GM19438 (cell line): ENCODE data around the gene CNTN6.
"Not testable (repeated sequence)": the region's sequence is repeated elsewhere in the genome, so short reads cannot be mapped to it uniquely, and the experiment has no call there.

Source experiments
- ATAC-seq: cut with Tn5 transposase; IDR thresholded peaks from one replicate; pipeline ENCODE4 v1.9.1; 2021; ENCODE audit warnings: low read depth; ENCODE audit not compliant: unreplicated experiment

Gene CNTN6

DNA sequence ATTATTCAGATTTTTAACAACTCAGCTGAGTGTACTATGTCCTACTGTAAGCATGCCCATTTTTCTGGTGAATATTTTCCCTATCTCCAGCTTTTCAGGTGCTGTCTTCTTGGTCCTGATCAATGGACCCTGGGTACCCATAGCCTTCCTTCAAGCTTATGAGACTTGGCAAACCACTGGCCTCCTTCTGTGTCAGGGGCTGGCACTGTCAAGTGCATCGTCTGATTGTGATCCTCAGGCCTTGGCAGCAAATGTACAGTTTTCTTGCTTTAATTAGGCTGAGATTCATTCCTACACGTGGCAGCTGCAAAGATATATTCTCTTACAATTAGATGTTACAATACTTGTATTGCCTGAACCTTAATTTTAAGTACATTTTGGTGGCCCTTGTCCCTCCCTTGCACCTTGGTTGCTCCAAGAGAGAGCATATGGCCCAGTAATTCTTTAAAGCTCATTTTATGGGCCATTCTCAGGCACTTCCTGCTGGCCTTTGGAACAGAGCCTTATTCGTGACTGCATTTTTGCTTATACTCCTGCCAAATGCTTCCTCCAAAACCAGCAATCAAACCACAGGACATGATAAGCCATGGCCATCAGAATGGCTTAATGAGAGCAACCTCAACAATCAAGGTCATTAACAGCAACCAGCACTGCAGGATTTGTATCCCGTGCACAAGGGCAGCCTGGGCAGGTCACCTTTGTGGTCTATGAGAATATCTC is 179.9 kb downstream of the CNTN6 start:
- no peak for ATAC-seq

DNA sequence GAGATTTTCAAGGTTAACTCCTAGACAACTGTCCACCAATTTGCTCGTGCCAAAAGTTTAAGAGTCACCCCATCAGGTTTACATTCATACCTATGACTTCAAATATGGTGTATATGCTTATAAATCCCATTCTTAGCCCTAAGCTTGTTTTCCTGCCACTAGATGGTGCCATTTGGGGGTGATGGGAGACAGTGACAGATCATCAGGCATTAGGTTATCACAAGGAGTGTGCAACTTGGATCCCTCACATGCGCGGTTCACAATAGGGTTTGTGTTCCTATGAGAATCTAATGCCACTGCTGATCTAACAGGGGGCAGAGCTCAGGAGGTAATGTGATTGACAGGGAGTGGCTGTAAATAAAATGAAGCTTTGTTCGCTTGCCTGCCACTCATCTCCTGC is 182.7 kb downstream of the CNTN6 start:
- ATAC-seq, result no peak

DNA sequence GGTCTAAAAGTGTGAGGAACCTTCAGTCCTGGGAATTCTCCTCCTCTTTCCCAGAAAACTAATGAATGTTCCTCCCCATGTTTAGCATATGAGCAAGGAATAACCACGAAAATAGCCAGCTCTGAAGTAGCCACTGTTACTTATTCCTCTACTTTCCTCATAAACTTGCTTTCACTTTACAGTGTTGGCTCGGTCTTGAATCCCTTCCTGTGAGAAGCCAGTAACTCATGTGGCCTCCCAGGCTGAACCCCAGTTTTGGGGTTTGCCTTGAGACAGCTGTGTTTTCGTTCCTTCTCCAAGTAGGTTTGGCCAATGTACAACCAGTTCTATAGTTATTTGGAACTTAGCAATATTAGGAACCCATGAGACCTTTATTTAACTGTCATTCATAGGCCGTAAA is 195.0 kb downstream of the CNTN6 start:
- ATAC-seq, result no peak

DNA sequence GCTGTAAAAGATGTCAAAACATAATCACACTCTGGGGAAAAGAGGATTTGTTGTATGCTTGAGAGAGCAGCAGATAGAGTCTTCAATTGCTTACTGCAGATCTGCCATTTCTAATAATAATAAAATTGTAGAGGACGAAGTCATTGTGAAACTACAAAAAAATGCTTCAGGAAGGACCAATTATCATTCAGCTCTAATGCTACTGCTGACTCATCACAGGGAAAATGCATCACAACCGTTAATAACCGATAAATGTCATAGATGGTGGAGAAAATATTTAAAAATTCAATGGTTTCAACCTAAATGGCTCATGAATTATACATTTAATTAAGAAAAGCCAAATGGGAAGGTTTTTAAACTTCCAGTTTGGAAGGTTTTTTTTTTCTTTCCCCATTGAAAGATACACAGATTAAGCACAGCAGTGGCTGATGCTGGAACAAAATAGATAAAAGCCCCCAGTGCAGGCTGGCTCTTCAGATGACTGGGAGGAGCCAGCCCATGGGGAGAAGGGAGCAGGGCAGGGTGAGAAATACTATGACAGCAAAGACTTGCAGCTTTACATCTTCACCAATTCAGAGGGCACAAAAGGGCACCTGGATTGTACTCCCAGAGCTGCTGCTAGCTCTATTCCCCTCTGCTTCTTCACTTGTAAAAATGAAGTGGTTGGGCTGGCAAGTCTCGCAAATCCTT is 196.1 kb downstream of the CNTN6 start:
- no peak for ATAC-seq

DNA sequence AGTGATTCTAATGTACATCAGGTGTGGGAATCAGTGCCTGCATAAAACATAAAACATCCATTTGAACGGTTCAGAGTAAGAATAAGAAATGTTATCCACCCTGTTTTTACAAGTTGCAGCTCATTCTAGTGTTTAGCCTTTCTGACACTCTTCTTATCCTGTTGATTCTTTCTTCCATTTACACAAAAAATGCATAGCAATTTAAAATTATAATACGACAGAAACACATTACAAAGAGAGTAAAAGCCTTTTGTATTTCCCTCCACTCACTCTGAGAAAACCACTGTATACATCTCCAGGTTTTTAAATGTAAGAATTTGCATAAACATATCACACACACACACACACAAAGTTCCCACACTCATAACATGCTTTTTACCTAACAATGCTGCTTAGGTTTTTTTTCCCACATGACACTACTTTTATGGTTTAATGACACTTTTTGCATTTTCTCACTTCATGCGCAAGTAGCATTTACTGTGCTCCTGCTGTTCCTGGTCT is 199.8 kb downstream of the CNTN6 start:
- ATAC-seq, result no peak

DNA sequence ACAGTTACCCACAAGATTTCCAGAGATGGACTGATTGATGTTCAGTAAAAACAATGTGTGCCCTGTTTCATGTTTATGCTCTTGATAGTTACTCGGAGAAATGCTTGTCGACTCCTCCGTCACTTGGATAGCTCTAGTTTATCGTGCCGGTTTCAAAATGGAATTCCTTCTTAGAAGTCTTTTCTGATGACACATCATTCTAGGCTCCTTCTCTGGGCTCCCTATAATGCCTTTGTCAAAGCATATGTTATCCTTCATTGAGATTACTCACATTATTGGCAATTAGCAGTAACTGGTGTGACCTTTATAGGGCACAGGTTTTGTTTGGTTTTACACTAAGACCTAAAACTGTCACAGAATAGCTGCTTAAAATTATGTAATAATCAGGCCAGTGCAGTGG is 201.8 kb downstream of the CNTN6 start:
- no peak for ATAC-seq

DNA sequence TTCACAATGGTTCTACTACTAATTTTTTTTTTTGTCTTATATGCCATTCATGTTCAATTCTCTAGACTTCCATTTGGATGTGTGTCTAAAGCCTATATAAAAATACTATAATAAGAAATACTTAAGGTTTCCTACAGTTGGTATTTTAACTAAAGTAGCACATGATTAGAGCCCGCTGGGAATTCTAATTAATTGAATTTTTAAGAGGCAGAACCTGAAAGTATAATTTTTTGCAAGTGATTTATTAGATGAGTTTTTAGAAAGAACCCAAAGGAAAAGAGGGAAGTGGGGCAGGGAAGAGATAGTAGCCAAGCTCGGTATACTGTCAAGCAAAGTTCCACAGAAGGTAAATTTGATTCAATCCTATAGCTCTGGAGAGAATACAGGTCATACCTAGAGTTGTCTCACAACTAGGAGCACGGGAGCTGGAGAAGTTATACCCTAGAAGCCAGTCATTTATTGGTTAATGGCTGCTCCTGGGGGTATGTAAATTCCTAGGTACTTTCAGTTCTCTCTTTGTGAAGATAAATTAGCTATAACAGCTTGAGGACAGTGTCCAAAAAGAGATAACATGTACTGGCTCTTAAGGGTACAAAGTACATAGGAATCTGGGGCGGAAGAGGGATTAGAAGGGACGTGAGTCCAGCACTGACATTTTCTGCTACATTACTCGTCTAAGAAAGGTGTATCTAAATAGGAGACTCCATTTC is 225.6 kb downstream of the CNTN6 start:
- no peak for ATAC-seq

DNA sequence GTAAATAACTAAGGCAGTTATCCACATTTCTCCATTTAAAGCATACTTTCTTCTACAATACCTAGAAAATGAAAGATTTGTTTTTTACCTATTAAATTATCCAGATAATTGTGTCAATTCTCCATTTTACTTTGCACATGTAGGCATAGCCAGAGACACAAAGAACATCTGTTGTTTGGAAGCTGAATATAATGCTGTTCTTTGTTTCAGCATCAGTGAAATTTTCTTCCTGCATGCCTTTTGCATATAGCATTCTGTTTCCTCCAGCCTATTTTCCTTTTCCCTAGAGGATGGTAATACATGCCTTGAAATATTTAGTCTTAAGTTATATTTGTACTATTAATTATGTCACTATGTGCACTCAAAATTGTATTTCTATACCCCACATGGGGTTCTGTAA is 233.7 kb downstream of the CNTN6 start:
- ATAC-seq, result no peak

DNA sequence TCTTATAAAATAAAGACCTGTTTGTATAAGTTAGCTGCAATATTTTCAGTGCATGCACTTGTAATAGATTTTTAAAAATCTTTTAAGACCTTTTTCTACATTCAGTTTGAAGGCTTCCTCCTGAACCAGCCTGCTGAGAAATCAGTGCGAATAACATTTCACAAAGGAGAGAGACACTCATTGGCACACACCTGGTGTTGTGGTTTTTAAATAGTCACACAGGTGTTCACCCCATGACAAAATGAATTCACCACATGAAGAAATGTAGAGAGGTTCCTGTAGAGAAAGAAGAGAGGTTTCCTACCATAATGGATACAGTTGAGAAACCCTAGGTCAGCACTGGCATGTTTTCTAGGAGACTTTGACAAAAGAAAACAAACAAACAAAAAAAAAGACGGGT is 237.3 kb downstream of the CNTN6 start:
- ATAC-seq, result no peak

DNA sequence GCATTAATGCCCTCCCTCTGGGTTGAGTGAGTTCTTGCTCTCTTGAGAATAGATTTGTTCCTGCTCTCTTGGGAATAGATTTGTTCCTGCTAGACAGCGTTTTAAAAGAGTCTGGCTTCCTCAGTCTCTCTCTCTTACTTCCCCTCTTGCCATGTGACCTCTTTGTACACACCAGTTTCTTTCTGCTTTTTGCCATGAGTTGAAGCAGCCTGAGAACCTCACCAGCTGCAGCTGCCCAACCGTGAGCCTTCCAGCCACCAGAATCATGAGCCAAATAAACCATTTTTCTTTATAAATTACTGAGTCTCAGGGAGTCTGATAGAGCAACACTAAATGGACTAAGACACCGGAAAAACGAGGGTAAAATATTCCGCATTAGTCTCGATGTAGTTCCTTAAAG is 253.6 kb downstream of the CNTN6 start:
- no peak for ATAC-seq

DNA sequence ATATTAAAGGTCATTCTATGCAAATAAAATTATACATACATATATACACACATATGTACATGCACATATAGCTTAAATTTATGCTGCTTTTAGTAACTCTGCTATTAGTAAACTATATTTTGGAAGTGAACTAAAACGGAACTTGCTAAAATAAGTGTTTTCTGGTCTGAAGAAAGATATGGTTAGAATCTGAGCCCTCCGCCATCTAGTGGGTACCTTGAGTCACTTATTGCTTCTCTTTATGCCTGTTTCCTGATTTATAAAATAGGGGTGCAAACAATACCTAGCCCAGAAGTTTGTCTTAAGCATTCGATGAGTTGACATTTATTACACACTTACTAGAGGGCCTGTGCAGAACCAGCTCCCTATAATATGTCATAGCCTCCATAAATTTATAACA is 255.7 kb downstream of the CNTN6 start:
- ATAC-seq, result no peak

DNA sequence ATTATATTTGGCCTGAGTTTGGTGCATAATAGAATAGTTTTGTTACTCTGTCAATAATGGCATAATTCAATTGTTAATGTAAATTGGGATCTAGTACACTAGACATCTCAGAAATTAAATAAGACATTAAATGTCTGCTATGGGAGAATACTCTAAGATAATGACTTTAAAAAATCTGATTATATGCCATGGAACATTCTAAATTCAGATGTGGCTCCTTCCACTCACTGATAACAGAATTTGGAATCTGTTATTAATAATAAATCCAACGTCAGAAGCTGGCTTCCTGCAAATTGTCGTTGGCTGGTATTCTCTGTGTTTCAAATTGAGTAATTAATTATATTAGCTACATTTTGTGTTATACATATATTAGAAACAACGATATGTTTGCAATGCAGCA is 258.1 kb downstream of the CNTN6 start:
- no peak for ATAC-seq

DNA sequence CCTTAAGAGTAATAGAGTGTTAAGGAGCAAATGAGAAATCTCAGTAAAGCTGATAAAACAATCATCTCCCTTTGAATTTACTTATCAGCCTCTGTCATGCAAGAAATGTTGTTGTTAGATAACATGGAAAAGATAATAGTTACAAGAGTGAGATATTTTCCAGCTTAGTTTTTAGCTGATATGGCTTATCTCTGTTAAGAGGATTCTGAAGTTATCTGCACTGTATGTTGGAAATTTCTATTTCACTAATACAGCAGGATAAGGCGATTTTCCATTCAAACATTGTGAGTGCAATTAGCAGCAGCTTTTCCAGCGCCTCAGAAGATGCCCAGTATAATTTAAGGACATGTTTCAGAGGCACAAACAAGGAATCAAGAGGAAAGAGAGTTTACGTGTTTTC is 262.9 kb downstream of the CNTN6 start:
- ATAC-seq, result no peak

DNA sequence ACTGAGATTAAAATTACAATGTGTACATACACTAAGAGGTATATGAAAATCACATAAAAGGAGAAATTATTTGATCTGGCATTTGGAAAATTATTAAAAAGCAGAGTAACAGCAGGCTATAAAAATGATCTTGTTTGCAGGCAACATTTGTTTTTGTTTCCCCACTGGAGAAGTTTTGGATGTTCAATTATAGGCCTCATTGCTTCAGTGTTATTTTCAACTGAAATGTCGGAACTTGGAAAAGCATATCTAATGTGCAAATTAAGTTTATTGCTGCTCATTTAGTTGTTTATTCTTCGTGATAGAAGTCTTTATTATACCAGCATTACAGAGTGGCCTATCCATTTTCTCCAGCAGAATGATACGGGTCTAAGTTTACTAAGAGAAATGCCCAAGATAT is 263.3 kb downstream of the CNTN6 start:
- ATAC-seq, result no peak

DNA sequence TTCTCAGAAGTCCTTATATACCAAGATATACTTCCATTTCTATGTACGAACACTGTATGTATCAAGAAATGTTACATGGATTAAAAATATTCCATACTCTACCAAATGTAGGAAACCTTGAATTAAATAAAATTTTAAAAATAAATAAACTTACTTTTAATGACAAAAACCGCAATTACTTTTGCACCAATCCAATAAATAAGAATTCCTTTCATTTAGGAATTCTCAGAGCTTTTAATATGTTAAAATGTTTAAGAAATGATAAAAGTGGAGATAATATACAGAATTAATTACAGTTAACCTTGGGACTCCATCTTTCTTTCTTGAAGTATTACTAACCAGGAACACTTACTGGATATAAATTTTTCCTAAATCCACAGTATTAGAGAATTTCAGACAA is 272.7 kb downstream of the CNTN6 start:
- ATAC-seq, result no peak

DNA sequence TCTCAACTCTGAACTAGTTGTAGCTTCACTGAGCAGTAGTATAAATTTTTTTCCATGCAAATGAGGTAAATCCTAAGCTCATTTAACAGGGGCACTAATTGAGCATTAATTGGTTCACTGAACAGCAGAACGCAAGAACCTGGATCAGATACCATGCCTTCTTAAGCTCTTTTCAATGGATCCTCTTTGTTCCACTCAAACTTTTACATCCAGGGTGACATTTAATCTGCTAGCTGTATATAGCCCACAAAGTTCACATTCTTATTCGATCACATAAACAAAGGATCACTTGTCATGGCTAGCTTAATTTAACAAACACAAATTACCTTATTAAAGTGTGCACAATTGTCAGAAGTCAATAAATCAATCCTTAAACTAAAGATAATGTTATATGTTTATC is 281.6 kb downstream of the CNTN6 start:
- ATAC-seq, result no peak

DNA sequence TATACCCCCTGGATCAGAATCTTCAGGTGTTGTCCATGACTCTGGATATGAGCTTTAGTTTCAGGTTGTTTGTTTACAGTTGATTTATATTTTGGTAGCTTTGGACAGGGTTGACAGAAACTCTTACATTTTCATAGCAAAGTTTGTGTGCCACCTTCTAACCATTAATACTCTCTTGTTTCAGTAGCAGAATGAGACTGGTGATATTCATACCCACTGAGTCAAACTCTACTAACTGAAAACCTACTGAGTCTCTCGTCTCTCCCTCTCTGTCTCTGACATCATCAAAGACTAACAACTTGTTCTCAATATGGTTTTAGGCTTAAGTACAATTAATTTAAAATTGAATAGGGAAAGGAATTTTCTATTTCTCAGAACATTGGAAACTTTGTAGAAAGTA is 282.3 kb downstream of the CNTN6 start:
- ATAC-seq, result no peak

DNA sequence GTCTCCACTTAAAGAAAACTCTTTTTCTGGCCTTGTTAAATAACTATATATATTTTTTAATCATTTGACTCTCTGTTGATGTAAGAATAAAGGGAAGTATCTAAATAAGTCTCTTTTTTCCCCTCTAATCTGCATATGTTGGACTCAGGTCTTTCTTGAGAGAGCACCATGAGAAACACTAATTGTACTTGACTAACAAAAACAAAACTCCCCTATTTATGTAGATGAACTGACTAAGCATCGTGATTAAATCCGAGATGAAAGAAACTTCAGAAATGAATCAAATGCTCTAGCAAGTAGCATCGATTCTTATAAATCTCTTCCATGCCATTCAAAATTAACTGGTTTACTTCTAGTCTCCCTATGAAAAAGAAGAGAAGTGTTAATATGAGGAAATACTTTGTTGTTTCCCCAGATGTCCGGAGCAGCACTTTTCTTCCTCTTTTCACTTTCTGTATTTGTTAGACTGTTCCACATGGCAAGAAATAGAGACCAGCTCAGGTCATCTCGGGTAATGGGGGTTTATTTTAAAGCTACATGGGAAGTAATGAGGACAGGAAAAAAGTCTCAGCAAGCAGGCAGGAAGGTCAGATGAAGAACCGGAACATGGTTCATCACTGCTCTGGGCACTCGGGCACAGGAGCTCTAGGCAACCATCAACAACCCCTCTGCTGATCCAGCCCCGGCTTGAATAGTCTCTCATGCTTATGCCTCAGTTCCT is 288.3 kb downstream of the CNTN6 start:
- ATAC-seq, result peak; percentile 85

DNA sequence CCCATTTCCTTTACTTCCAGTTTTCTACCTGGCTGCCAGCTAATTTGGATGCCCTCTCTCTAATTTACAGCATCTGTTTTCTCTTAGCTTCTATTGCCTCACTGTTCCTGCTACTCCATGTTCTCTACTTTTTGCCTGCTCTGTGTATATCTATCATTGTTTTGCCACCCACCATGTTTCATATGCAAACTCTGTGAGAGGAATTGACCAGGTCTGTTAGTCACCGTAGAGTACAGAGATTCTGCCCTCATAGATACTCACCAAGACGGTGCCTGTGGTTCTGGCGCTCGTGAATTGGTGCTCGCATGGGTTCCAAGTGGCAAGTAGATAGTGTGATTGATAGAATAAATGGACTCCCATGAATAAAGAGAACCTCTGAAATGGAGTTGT is 288.8 kb downstream of the CNTN6 start:
- peak; percentile 35 for ATAC-seq

DNA sequence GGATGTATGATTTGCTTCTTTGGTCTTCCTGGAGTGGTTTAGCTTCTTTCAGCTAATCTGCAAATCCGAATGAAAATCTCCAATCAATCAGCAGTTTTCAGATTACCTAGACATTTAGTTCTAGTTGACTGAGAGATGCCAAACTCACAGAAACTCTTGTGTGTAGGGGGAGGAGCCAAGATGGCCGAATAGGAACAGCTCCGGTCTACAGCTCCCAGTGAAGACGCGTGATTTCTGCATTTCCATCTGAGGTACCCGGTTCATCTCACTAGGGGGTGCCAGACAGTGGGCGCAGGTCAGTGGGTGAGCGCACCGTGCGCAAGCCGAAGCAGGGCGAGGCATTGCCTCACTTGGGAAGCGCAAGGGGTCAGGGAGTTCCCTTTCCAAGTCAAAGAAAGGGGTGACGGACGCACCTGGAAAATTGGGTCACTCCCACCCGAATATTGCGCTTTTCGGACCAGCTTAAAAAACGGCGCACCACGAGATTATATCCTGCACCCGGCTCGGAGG is 294.6 kb downstream of the CNTN6 start:
- ATAC-seq, result not testable (repeated sequence)

DNA sequence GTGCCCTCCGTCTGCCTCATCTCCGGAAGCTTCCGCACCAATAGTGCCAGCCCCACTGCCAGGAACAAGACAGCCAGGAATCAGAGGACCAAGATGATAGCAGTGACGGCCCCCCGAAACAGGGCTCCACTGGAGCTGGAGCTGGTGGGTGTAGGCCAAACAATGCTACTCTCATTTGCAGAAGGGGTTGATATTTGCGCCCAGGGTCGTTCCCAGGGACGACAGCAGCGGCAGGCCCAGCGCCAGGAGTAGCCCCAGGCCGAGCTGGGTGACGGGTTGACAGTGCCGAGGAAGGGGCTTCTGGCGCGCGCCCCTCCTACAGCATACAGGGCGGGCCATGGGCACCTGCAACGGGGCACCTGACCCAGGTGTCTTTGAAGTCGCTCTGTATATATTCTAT is 301.4 kb downstream of the CNTN6 start:
- ATAC-seq, result no peak
